Middle frontal gyrus (tissue), 1 donor: ENCODE data around the gene SF3B3.

Experiments used
- DNase-seq: peaks from one replicate; pipeline ENCODE4 v3.0.0-alpha.2; 2015; ENCODE audit warnings: low spot score; ENCODE audit errors: extremely low spot score

SF3B3 gene

GRCh38 chr16:70589998-70590471 lies 66.4 kb downstream of the SF3B3 start:
- no peak for DNase-seq

GRCh38 chr16:70590722-70591415 lies 67.3 kb downstream of the SF3B3 start:
- DNase-seq = no peak

DNA sequence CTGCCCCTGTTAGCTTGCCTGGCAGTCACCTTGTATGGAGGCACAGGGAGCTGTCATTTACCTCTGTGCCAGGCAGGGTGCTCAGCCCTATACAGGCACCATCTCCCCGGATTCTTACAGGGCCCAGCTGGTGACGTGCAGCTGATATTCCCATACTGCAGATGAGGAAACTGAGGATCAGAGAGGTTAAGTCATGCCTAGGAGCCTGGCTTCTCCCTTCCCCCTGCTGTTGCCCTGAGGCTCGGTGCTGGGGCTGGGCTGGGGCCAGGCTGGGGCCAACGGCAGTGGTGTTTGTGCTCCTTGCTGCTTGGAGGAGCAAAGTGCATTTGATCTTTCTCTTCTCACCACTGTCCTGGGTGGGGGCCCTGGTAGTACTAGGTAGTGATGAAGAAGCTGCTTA lies 68.0 kb downstream of the SF3B3 start:
- no peak for DNase-seq

GRCh38 chr16:70592106-70592571 lies 68.5 kb downstream of the SF3B3 start:
- DNase-seq = no peak

GRCh38 chr16:70593544-70593943 lies 69.9 kb downstream of the SF3B3 start:
- no peak for DNase-seq

DNA sequence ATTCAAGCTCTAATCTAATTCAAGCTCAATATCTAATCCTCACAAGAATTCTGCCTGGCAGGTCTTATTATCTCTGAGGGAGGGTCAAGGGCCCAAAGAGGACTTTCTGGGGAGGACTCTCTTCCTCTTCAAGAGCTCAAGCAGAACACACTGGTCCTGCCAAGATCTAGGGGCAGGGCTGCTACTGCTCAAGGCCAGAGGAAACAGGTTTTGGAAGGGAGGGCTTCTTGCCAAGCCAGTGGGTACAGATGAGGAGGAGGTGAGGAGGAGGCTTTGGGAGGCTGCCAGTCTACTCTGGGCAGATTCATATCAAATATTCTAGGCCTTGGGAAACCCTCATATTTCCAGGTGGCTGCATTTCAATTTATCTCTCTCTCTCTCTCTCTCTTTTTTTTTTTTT lies 71.0 kb downstream of the SF3B3 start:
- no peak for DNase-seq

DNA sequence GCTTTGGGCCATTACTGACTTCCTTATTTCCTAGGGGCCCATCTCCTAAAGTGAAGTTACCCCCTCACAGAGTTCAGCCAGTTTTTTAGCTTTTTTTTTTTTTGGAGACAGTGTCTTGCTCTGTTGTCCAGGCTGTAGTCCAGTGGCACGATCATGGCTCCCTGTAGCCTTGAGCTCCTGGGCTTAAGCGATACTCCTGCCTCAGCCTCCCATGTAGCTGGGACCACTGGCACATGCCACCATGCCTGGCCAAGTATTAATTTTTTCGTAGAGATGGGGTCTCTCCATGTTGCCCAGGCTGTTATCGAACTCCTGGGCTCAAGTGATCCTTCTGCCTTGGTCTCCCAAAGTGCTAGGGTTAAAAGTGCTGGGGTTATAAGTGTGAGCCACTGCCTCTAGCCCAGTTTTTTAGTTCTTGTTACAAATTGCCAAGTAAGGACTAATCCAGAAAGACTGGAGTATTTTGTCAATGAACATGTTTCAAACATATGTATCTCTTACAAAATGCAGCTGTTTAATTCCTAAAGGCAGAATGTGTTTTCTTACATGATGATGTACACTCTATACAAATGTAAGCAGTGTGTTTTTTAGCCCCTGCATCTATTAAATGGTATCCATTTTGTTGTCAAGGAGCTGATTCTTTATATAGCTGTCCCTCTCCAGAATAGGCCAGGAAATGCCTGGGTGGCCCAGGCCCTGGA lies 73.7 kb downstream of the SF3B3 start:
- DNase-seq = no peak

DNA sequence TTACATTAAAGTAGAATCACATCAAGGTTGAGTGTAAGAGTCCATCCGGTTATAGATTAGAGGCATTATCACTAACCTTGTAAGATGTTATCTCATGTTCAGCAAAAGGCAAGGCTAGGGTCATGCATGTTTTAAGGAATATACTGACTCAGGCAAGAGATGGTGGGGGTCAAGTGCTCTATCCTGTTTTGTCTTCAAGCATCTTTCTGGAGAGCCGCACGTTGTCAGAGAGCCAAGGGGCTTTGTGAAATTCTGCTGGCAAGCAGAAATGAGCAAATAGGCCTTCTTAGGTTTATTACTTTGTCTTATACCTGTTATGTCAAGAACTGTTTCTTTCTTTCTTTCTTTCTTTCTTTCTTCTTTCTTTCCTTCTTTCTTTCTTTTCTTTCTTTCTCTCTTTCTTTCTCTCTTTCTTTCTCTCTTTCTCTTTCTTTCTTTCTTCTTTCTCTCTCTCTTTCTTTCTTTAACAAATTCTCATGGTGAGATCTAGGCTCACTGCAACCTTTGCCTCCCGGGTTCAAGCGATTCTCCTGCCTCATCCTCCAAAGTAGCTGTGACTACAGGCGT lies 75.4 kb downstream of the SF3B3 start:
- DNase-seq = no peak

DNA sequence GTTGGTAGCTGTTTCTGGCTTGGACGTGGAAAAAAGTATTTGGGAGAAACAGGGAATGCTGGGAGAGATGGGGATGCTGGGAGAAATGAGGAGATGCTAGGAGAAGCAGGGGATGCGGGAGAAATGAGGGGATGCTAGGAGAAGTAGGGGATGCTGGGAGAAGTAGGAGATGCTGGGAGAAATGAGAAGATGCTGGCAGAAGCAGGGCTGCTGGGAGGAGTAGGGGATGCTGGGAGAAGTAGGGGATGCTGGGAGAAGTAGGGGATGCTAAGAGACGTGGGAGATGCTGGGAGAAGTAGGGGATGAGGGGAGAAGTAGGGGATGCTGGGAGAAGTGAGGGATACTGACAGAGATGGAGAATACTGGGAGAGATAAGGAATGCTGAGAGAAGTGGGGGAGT lies 77.1 kb downstream of the SF3B3 start:
- DNase-seq = no peak

DNA sequence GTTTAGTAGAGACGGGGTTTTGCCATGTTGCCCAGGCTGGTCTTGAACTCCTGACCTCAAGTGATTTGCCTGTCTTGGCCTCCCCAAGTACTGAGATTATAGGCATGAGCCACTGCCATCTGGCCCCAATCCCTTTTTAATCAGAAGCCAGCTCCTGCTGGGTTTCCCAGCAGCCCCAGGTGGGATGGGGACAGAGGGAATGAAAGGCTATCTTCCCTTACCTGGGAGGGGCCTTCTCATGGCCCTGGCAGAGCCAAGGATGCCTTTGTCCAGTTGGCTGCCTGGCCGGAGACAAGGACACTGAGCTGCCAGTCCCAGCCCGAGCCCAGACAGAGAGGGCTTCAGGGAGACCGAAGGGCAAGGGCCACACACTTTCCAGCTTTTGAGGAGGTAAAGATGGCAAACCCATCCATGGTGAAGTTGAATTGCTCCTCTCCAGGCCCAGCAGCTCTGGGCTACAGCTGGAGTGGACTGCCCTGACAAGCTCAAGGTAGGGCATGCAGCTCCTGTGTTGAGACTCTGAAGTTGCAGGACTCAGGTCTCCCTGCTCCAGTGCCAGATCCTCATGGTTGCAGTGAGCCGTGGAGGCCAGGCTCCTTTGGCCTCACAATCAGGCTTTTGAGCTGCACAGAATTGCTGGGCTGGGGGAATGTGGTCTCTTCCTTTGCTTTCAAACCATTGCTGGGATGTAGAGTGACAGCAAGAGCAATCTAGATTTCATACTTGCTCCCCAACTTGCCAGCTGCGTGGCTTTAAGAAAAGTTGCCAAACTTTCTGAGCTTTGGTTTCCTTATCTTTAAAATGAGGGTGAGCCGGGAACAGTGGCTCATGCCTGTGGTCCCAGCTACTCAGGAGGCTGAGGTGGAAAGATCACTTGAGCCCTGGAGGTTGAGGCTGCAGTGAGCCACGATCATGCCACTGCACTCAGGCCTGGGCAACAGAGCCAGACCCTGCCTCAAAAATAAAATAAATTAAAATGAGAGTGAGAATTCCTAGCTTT lies 78.3 kb downstream of the SF3B3 start:
- no peak for DNase-seq

- DNase-seq = no peak
These were observed 79.2 kb downstream of the SF3B3 start for GRCh38 chr16:70602831-70603230.

GRCh38 chr16:70604407-70605282 lies 81.0 kb downstream of the SF3B3 start:
- no peak for DNase-seq

GRCh38 chr16:70605283-70605657 lies 81.7 kb downstream of the SF3B3 start:
- no peak for DNase-seq

- no peak for DNase-seq
These were observed 84.9 kb downstream of the SF3B3 start for GRCh38 chr16:70608521-70608920.

DNA sequence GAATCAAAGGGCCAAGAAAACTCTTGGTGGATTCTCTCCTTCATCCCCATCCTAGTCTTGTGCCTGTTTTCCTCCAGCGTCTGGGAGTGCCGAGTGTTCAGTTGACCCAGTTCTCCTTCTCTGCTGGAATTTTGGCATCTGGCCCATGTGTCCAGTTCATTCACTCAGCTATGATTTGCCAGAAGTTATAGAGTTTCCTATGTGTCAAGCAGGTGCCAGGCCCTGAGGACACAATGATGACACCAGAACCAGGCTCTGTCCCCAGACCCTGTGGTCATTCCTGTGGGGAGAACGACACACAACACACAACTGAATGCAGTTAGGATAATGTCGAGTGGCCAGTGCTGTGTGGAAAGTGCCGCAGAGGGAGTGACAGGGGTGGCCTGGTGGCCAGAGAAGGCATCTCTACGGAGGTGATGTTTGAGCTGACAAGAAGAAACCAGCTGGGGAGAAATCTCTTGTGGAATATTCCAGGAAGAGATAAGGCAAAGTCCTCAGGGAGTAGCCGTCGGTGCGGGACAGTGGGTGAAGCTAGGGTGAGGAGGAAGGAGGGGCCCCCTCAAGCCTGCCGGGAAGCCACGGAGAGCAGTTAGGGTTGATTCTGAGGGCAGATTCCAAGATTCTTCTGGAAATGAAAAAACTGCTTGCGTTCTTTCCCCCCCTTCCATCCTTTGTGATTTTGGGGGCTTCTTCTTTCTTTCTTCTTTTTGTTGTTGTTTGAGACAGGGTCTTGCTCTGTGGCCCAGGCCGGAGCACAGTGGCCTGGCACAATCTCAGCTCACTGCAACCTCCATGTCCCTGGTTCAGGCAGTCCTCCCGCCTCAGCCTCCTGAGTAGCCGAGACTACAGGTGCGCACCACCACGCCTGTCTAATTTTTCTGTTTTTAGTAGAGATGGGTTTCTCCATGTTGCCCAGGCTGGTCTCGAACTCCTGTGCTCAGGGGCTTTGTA lies 86.9 kb downstream of the SF3B3 start:
- DNase-seq = no peak

DNA sequence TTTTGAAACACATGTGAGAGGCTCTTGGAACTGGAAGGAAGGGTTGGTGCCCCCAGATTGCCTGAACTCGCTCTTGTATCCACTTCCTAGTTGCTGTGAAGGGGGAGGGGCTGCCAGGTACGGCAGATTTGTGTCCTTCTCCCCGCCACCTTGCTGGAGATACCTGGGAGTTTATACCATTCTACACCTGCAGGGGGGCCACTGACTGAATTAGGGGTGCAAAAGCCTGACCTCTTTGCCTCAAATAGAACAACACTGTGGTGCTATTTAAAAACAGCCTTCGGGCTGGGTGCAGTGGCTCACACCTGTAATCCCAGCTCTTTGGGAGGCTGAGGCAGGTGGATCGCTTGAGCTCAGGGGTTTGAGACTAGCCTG lies 87.6 kb downstream of the SF3B3 start:
- no peak for DNase-seq

GRCh38 chr16:70611785-70612303 lies 88.2 kb downstream of the SF3B3 start:
- no peak for DNase-seq

DNA sequence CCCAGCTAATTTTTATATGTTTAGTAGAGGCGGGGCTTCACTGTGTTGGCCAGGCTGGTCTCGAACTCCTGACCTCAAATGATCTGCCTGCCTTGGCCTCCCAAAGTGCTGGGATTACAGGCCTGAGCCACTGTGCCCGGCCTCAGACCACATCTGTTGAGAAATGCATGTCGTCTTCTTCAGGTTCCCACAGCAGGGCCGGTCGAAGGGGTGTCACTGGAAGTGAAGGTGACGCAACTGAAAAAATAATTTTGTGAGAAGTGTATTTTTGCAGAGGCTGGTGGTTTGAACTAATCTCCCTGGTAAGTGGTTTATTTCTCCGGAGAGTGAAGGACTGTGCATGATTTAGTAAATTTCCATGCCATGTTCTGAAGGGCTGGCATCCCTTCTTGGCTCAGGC lies 89.3 kb downstream of the SF3B3 start:
- DNase-seq = no peak
